MCF 10A (cell line): ENCODE measurements around the gene PPAN. TPM values are rescaled to one million over a fixed set of nuclear protein-coding genes. Genes with fewer than 3 reads are reported as not detected.

ENCODE experiments used
- BruUV-seq: library from RNA; stranded (reverse); fragments of 400-500 nt; replicated peaks from 2 replicates; lab custom pipeline; 2021; lab: Mats Ljungman, UMichigan
- CTCF ChIA-PET: fragments of 300-600 bp; sonication (Branson Sonifier 250); formaldehyde crosslinking; extraction: SDS; loops from one replicate; lab custom pipeline; 2021; ENCODE audit warnings: antibody characterized with exemption, inconsistent platforms; lab: Yijun Ruan, JAX
- POLR2A ChIA-PET: fragments of 300-600, 350-650 bp; sonication (Branson Sonifier 250); formaldehyde crosslinking; extraction: SDS; loops from one replicate; lab custom pipeline; 2020; ENCODE audit warnings: antibody characterized with exemption, inconsistent platforms; lab: Yijun Ruan, JAX
- DNase-seq: peaks from one replicate; pipeline ENCODE4 v3.0.0-alpha.2; 2018; ENCODE audit not compliant: unreplicated experiment
- H3K27ac Mint-ChIP-seq: one replicate; pipeline ENCODE4 v1.8.0; 2022; ENCODE audit warnings: mild to moderate bottlenecking, low read depth, mixed read lengths; ENCODE audit not compliant: unreplicated experiment
- H3K27me3 Mint-ChIP-seq: one replicate; pipeline ENCODE4 v1.8.0; 2022; ENCODE audit warnings: mixed read lengths; ENCODE audit not compliant: insufficient read depth, unreplicated experiment
- H3K36me3 Mint-ChIP-seq: one replicate; pipeline ENCODE4 v1.8.0; 2022; ENCODE audit warnings: mild to moderate bottlenecking, moderate library complexity, mixed read lengths; ENCODE audit not compliant: insufficient read depth, unreplicated experiment
- H3K4me1 Mint-ChIP-seq: one replicate; pipeline ENCODE4 v1.8.0; 2022; ENCODE audit warnings: mixed read lengths; ENCODE audit not compliant: insufficient read depth, unreplicated experiment
- H3K4me3 Mint-ChIP-seq: one replicate; pipeline ENCODE4 v1.8.0; 2022; ENCODE audit warnings: mild to moderate bottlenecking, moderate library complexity, mixed read lengths; ENCODE audit not compliant: unreplicated experiment
- H3K9me3 Mint-ChIP-seq: one replicate; pipeline ENCODE4 v1.8.0; 2022; ENCODE audit warnings: mixed read lengths; ENCODE audit not compliant: unreplicated experiment
- intact Hi-C: fragments of 100-400 bp; cut with micrococcal nuclease; formaldehyde crosslinking; loops from 2 replicates; pipeline ENCODE4 v1.14.1; 2022
- total RNA-seq: library from RNA; stranded (reverse); gene quantifications from 2 replicates; pipeline ENCODE4 v1.2.3, GENCODE V29; 2022
- TF ChIP-seq, protein P1 (sequence below): fragments of 200-600 bp; IDR thresholded peaks from one replicate; pipeline ENCODE4 v1.8.0; 2022; ENCODE audit warnings: antibody characterized with exemption, mild to moderate bottlenecking; ENCODE audit not compliant: unreplicated experiment

Gene PPAN
- total RNA-seq, 1 experiment from 2014 or later = 123 TPM

DNA sequence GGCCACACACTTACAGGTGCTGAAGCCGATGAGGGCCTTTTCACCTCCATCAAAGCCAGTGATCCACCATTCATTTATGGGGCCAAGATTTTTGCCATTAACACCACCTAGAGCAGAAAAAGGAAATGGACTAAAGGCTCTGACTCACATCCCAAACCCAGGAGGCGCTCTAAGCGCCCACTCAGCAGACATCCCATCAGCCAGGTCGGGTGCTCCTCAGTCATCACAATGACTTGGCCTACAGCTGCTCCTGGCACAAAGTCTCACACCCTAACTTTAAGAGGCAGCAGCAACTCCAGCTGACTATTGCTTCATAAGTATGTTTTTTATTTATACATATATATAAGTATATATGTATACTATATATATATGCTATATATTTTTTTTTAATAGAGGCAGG lies 49.7 kb downstream of the PPAN start:
- H3K4me1 Mint-ChIP-seq = no peaks in the 10 kb centered on the region
- no peak overlapping the region for H3K4me3 Mint-ChIP-seq
- ChIA-PET POLR2A (no interaction called here), CTCF (no interaction called here)
- H3K36me3 Mint-ChIP-seq = peaks cover 89% of the 10 kb centered on the region
- H3K27me3 Mint-ChIP-seq = no peaks in the 10 kb centered on the region
- H3K27ac Mint-ChIP-seq = no peak overlapping the region
- peak; percentile 11 for DNase-seq
- no peaks in the 10 kb centered on the region for H3K9me3 Mint-ChIP-seq
- intact Hi-C loops = no loop called here
- TF ChIP-seq, protein P1, sequence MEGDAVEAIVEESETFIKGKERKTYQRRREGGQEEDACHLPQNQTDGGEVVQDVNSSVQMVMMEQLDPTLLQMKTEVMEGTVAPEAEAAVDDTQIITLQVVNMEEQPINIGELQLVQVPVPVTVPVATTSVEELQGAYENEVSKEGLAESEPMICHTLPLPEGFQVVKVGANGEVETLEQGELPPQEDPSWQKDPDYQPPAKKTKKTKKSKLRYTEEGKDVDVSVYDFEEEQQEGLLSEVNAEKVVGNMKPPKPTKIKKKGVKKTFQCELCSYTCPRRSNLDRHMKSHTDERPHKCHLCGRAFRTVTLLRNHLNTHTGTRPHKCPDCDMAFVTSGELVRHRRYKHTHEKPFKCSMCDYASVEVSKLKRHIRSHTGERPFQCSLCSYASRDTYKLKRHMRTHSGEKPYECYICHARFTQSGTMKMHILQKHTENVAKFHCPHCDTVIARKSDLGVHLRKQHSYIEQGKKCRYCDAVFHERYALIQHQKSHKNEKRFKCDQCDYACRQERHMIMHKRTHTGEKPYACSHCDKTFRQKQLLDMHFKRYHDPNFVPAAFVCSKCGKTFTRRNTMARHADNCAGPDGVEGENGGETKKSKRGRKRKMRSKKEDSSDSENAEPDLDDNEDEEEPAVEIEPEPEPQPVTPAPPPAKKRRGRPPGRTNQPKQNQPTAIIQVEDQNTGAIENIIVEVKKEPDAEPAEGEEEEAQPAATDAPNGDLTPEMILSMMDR = no peak
- no TSS peak for BruUV-seq

- ChIA-PET POLR2A (no interaction called here), CTCF (no interaction called here)
- Mint-ChIP-seq H3K4me1 (no peaks in the 10 kb centered on the region), H3K36me3 (peaks cover 88% of the 10 kb centered on the region), H3K27me3 (no peaks in the 10 kb centered on the region), H3K27ac (no peak overlapping the region), H3K9me3 (no peaks in the 10 kb centered on the region), H3K4me3 (no peak overlapping the region)
- intact Hi-C loops = no loop called here
- DNase-seq = no peak
- BruUV-seq = no TSS peak
- TF ChIP-seq, protein P1 = no peak
These were observed 51.9 kb downstream of the PPAN start for GRCh38 chr19:10158071-10158470.

DNA sequence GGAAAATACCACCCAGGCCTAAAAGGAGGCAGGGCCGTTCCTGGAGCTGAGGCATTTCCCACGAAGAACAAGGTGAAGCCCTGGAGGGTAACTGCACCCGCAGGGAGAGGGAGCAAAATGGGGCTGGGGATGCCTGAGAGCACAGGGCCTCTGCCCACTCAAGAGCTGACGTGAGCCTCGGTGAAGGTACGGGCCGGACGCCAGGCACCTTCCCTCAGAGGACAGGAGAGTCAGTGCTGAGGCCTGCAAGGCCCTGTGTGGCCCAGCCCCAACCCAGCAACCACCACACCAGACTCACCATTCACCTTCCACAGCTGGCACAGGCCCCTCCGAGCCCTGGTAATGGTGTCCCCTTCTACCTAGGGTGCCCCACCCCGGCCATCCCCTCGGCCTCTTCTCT lies 52.3 kb downstream of the PPAN start:
- BruUV-seq = no TSS peak
- Mint-ChIP-seq H3K4me1 (no peaks in the 10 kb centered on the region), H3K4me3 (no peak overlapping the region), H3K36me3 (peaks cover 88% of the 10 kb centered on the region), H3K27ac (no peak overlapping the region), H3K27me3 (no peaks in the 10 kb centered on the region), H3K9me3 (no peaks in the 10 kb centered on the region)
- intact Hi-C loops = no loop called here
- ChIA-PET CTCF (interaction anchor here (0.6 to 1.1 kb wide), 2 partner anchors 59 to 232 kb away, joined by 3 read pairs; no protein-coding TSS in a partner anchor), POLR2A (no interaction called here)
- TF ChIP-seq, protein P1 = no peak
- DNase-seq = no peak

GRCh38 chr19:10159610-10160009 lies 53.4 kb downstream of the PPAN start:
- CTCF ChIA-PET = interaction anchor here (1.1 kb wide), 1 partner anchor 60 kb away, joined by 3 read pairs; no protein-coding TSS in a partner anchor
- no peak overlapping the region for H3K4me3 Mint-ChIP-seq
- H3K27ac Mint-ChIP-seq = no peak overlapping the region
- POLR2A ChIA-PET = no interaction called here
- DNase-seq = no peak
- no peaks in the 10 kb centered on the region for H3K9me3 Mint-ChIP-seq
- no TSS peak for BruUV-seq
- peaks cover 83% of the 10 kb centered on the region for H3K36me3 Mint-ChIP-seq
- no peaks in the 10 kb centered on the region for H3K4me1 Mint-ChIP-seq
- H3K27me3 Mint-ChIP-seq = no peaks in the 10 kb centered on the region
- TF ChIP-seq, protein P1 = no peak
- intact Hi-C loops = no loop called here

Other genes with a start within 250 kb of the PPAN start
- gene OLFM2, start 169.8 kb upstream of the PPAN start, total RNA-seq = not detected in 2 replicates
- 0.98 and 1.5 TPM in 2 replicates for gene COL5A3, start 95.9 kb upstream of the PPAN start, total RNA-seq
- not detected in 2 replicates for gene RDH8, start 92.9 kb upstream of the PPAN start, total RNA-seq
- 11.9 and 17.6 TPM in 2 replicates for gene SHFL, start 20.0 kb upstream of the PPAN start, total RNA-seq
- gene ANGPTL6, start 3.7 kb upstream of the PPAN start, total RNA-seq = 0.44 TPM in 1 of 2 replicates, not detected in the other
- gene P2RY11, start 5.3 kb downstream of the PPAN start, total RNA-seq = 36.1 and 43.1 TPM in 2 replicates
- 224 and 249 TPM in 2 replicates for gene EIF3G, start 13.5 kb downstream of the PPAN start, total RNA-seq
- 47.7 and 76.4 TPM in 2 replicates for gene DNMT1, start 88.6 kb downstream of the PPAN start, total RNA-seq
- 0.64 and 0.89 TPM in 2 replicates for gene S1PR2, start 125.0 kb downstream of the PPAN start, total RNA-seq
- 99.1 and 120 TPM in 2 replicates for gene MRPL4, start 145.9 kb downstream of the PPAN start, total RNA-seq
- gene ICAM1, start 164.8 kb downstream of the PPAN start, total RNA-seq = 3.3 and 4.6 TPM in 2 replicates
- gene ICAM4, start 180.6 kb downstream of the PPAN start, total RNA-seq = not detected in 2 replicates
- gene ICAM5, start 183.6 kb downstream of the PPAN start, total RNA-seq = 4.7 and 7.7 TPM in 2 replicates
- 3.8 and 4.9 TPM in 2 replicates for gene ZGLP1, start 203.5 kb downstream of the PPAN start, total RNA-seq
- 30.2 and 30.3 TPM in 2 replicates for gene FDX2, start 209.7 kb downstream of the PPAN start, total RNA-seq
- 31.5 and 36.1 TPM in 2 replicates for gene RAVER1, start 227.2 kb downstream of the PPAN start, total RNA-seq
- gene ICAM3, start 233.3 kb downstream of the PPAN start, total RNA-seq = 7.6 and 7.9 TPM in 2 replicates